GM23248 (cell line): Measurements from ENCODE around the gene GLI2.

Experiments
- EZH2 ChIP-seq: fragments of 200-600 bp; sonication (generic); IDR thresholded peaks from 2 replicates; pipeline ENCODE4 v1.6.1; 2018; ENCODE audit warnings: antibody characterized with exemption, mild to moderate bottlenecking; ENCODE audit not compliant: insufficient read depth, poor library complexity, severe bottlenecking
- EZH2phosphoT487 ChIP-seq: fragments of 200-600 bp; sonication (generic); IDR thresholded peaks from 2 replicates; pipeline ENCODE4 v1.6.1; 2018; ENCODE audit warnings: antibody characterized with exemption, moderate library complexity, mild to moderate bottlenecking, low read depth; ENCODE audit not compliant: insufficient read depth

GRCh38 chr2:120746144-120746543 is 10.5 kb downstream of the GLI2 start:
- TF ChIP-seq EZH2 (no peak), EZH2phosphoT487 (no peak)
